Endothelial cell of umbilical vein (primary cell): ENCODE data around the gene MALRD1. TPM values are rescaled to one million over a fixed set of nuclear protein-coding genes. Genes with fewer than 3 reads are reported as not detected.

Experiments
- BruUV-seq: library from RNA; stranded (reverse); fragments of 400-500 nt; replicated peaks from 2 replicates; lab custom pipeline; 2021; lab: Mats Ljungman, UMichigan
- CTCF ChIA-PET: fragments of 300-600, 350-600 bp; sonication (Branson Sonifier 250); formaldehyde crosslinking; loops from one replicate; lab custom pipeline; 2021; ENCODE audit warnings: antibody characterized with exemption, inconsistent platforms; lab: Charles Lee
- POLR2A ChIA-PET: fragments of 300-600, 350-600 bp; sonication (Branson Sonifier 250); formaldehyde crosslinking; loops from one replicate; lab custom pipeline; 2021; ENCODE audit warnings: antibody characterized with exemption, inconsistent platforms; lab: Charles Lee
- DNase-seq: peaks from one replicate; pipeline ENCODE4 v3.0.0-alpha.2; 2011; ENCODE audit warnings: low read depth, low spot score
- FAIRE-seq: peaks from 2 replicates; lab custom pipeline; 2011; peaks lifted over from hg19 to GRCh38; lab: Jason Lieb, UNC
- H2AFZ ChIP-seq: 2 replicates; pipeline ENCODE4 v1.6.0; 2012; ENCODE audit warnings: low read depth, low read length, control low read depth, inconsistent platforms
- H3K27ac ChIP-seq: 2 replicates; pipeline ENCODE4 v1.5.1; 2011; ENCODE audit warnings: low read depth, mild to moderate bottlenecking, control low read depth, low read length, moderate library complexity; ENCODE audit not compliant: insufficient read depth
- H3K27me3 ChIP-seq, 2 experiments: 2 replicates each; pipeline versions ENCODE4 v1.6.0 to v1.6.1; 2011; ENCODE audit warnings: low read length in 2 of 2, mixed read lengths in 1 of 2; ENCODE audit not compliant: control insufficient read depth in 2 of 2, insufficient read depth in 2 of 2
- H3K36me3 ChIP-seq, 2 experiments: 2 replicates in 1 of 2; 3 replicates in 1 of 2; pipeline ENCODE4 v1.5.1; 2011; ENCODE audit warnings: low read length in 2 of 2, mild to moderate bottlenecking in 1 of 2, moderate library complexity in 1 of 2; ENCODE audit not compliant: control insufficient read depth in 2 of 2, insufficient read depth in 2 of 2; ENCODE audit errors: extremely low read depth in 1 of 2
- H3K4me1 ChIP-seq: 3 replicates; pipeline ENCODE4 v1.5.1; 2011; ENCODE audit warnings: mild to moderate bottlenecking, low read length; ENCODE audit not compliant: control insufficient read depth, insufficient read depth; ENCODE audit errors: extremely low read depth
- H3K4me2 ChIP-seq: 2 replicates; pipeline ENCODE4 v1.6.1; 2011; ENCODE audit warnings: low read length, control low read depth, mixed read lengths; ENCODE audit not compliant: insufficient read depth
- H3K4me3 ChIP-seq, 3 experiments: fragments of 200-600 bp in 1 of 3; sonication (generic), shearing (Covaris generic) in 1 of 3; replicated peaks in 1 of 3; 2 replicates each; pipeline ENCODE4 v1.5.1; 2011 to 2016; ENCODE audit warnings: control low read depth in 3 of 3, low read length in 3 of 3, mild to moderate bottlenecking in 2 of 3, inconsistent platforms in 1 of 3, low read depth in 1 of 3, moderate library complexity in 1 of 3; ENCODE audit not compliant: insufficient read depth in 1 of 3
- H3K79me2 ChIP-seq: 2 replicates; pipeline ENCODE4 v1.6.0; 2012; ENCODE audit warnings: low read length, inconsistent platforms; ENCODE audit not compliant: control insufficient read depth, insufficient read depth
- H3K9ac ChIP-seq: replicated peaks from 2 replicates; pipeline ENCODE3; 2011; ENCODE audit warnings: low read length, control low read depth; ENCODE audit not compliant: insufficient read depth; ENCODE audit errors: extremely low read depth
- H3K9me1 ChIP-seq: replicated peaks from 3 replicates; pipeline ENCODE4 v1.6.0; 2011; ENCODE audit warnings: mild to moderate bottlenecking, low read length; ENCODE audit not compliant: control insufficient read depth, insufficient read depth; ENCODE audit errors: extremely low read depth
- H3K9me3 ChIP-seq: replicated peaks from 2 replicates; pipeline ENCODE4 v1.5.1; 2012; ENCODE audit warnings: low read length, inconsistent platforms; ENCODE audit not compliant: control insufficient read depth, insufficient read depth
- H4K20me1 ChIP-seq: replicated peaks from 2 replicates; pipeline ENCODE3; 2011; ENCODE audit warnings: mild to moderate bottlenecking, low read length; ENCODE audit not compliant: control insufficient read depth, insufficient read depth; ENCODE audit errors: extremely low read depth
- CTCF ChIP-seq, 2 donors: IDR thresholded peaks; 1 replicate in 1 of 2; 2 replicates in 1 of 2; pipeline ENCODE4 v1.5.1; 2011; ENCODE audit warnings: low read length in 2 of 2, mild to moderate bottlenecking in 2 of 2, moderate library complexity in 2 of 2, control low read depth in 1 of 2, inconsistent platforms in 1 of 2, low read depth in 1 of 2; ENCODE audit not compliant: insufficient read depth in 1 of 2; ENCODE audit errors: extremely low read depth in 1 of 2
- EZH2 ChIP-seq: IDR thresholded peaks from 2 replicates; pipeline ENCODE4 v1.6.1; 2012; ENCODE audit warnings: borderline replicate concordance, low read depth, mild to moderate bottlenecking, moderate library complexity, low read length, inconsistent platforms; ENCODE audit not compliant: severe bottlenecking
- FOS ChIP-seq: IDR thresholded peaks from 2 replicates; pipeline ENCODE4 v1.6.1; 2011; ENCODE audit warnings: mild to moderate bottlenecking, low read length, moderate library complexity, borderline replicate concordance; ENCODE audit not compliant: insufficient read depth
- GATA2 ChIP-seq: IDR thresholded peaks from 2 replicates; pipeline ENCODE4 v1.7.0; 2011; ENCODE audit warnings: low read depth, mild to moderate bottlenecking, moderate library complexity, mixed read lengths, low read length; ENCODE audit not compliant: insufficient read length, insufficient read depth
- JUN ChIP-seq: IDR thresholded peaks from 2 replicates; pipeline ENCODE4 v1.6.1; 2011; ENCODE audit warnings: borderline replicate concordance, low read depth; ENCODE audit not compliant: insufficient read length, insufficient read depth
- MAX ChIP-seq: IDR thresholded peaks from 2 replicates; pipeline ENCODE4 v1.6.1; 2011; ENCODE audit not compliant: insufficient read depth, insufficient read length
- MYC ChIP-seq: IDR thresholded peaks from one replicate; pipeline ENCODE4 v1.6.1; 2011; ENCODE audit warnings: mild to moderate bottlenecking, low read depth, low read length
- POLR2A ChIP-seq: IDR thresholded peaks from 2 replicates; pipeline ENCODE4 v1.6.1; 2012; ENCODE audit warnings: low read depth, mild to moderate bottlenecking, control low read depth, low read length
- POLR2AphosphoS5 ChIP-seq: IDR thresholded peaks from 2 replicates; pipeline ENCODE4 v1.6.1; 2012; ENCODE audit warnings: low read depth, mild to moderate bottlenecking, control low read depth, low read length, moderate library complexity; ENCODE audit not compliant: insufficient read depth
- dilution Hi-C: fragments of 300-500 bp; cut with MboI; formaldehyde crosslinking; loops from one replicate; pipeline ENCODE4 v1.15.0; 2019; ENCODE audit warnings: low sequenced_read_pairs; ENCODE audit not compliant: extremely low pct_ligation_motif_present
- intact Hi-C: fragments of 100-400 bp; cut with micrococcal nuclease; formaldehyde crosslinking; loops from one replicate; pipeline ENCODE4 v1.10.0; 2022
- polyA plus RNA-seq, 4 experiments: library from polyadenylated mRNA; depleted of rRNA in 3 of 4; stranded (reverse) in 3 of 4; unstranded in 1 of 4; fragments of >200 nt; gene quantifications; 2 replicates each; pipeline versions ENCODE4 v1.2.1 to v1.2.3, GENCODE V29; 2011 to 2012; ENCODE audit warnings: missing spikeins in 1 of 4
- total RNA-seq: library from RNA; stranded (reverse); gene quantifications from 2 replicates; pipeline ENCODE4 v1.2.3, GENCODE V29; 2021

MALRD1 gene
- total and polyA plus RNA-seq, 2 donors (not counting 3 experiments of a cell fraction or from before 2014, with no cell fraction given) = not detected

GRCh38 chr10:19654576-19654975 lies 606.0 kb downstream of the MALRD1 start:
- POLR2A ChIA-PET = no interaction called here
- FAIRE-seq = no peak
- CTCF ChIA-PET = no interaction called here

GRCh38 chr10:19656420-19657042 lies 607.9 kb downstream of the MALRD1 start:
- FAIRE-seq = no peak

More at GRCh38 chr10:19654576-19654975, 606.0 kb downstream of the MALRD1 start:
- Histone ChIP-seq H3K9ac (no peak overlapping the region), H2AFZ (no peak overlapping the region), H4K20me1 (no peaks in the 10 kb centered on the region), H3K9me3 (no peaks in the 10 kb centered on the region), H3K4me2 (no peak overlapping the region), H3K36me3 (no peaks in the 10 kb centered on the region), H3K9me1 (no peaks in the 10 kb centered on the region), H3K4me3 (no peak overlapping the region), H3K27me3 (no peaks in the 10 kb centered on the region), H3K4me1 (no peaks in the 10 kb centered on the region), H3K27ac (no peak overlapping the region), H3K79me2 (no peaks in the 10 kb centered on the region)
- dilution Hi-C loops = no loop called here
- DNase-seq = no peak
- intact Hi-C loops = no loop called here
- no peak for TF ChIP-seq JUN
- TF ChIP-seq FOS = no peak
- TF ChIP-seq MAX = no peak
- no peak for TF ChIP-seq EZH2
- no peak for TF ChIP-seq MYC
- TF ChIP-seq POLR2A = no peak
- no peak for TF ChIP-seq POLR2AphosphoS5
- no TSS peak for BruUV-seq

More at GRCh38 chr10:19656420-19657042, 607.9 kb downstream of the MALRD1 start:
- Histone ChIP-seq H2AFZ (no peak overlapping the region), H3K27me3 (no peaks in the 10 kb centered on the region), H3K9ac (no peak overlapping the region), H4K20me1 (no peaks in the 10 kb centered on the region), H3K36me3 (no peaks in the 10 kb centered on the region), H3K9me1 (no peaks in the 10 kb centered on the region), H3K4me1 (no peaks in the 10 kb centered on the region), H3K79me2 (no peaks in the 10 kb centered on the region), H3K4me2 (no peak overlapping the region), H3K4me3 (no peak overlapping the region), H3K27ac (no peak overlapping the region), H3K9me3 (no peaks in the 10 kb centered on the region)
- TF ChIP-seq MAX = no peak
- TF ChIP-seq POLR2AphosphoS5 = no peak
- TF ChIP-seq GATA2 = no peak
- no peak for TF ChIP-seq JUN
- TF ChIP-seq POLR2A = no peak
- no peak for TF ChIP-seq CTCF (IDR thresholded peaks at IDR 0.05; ENCODE audit: extremely low read depth in 1 of 2, insufficient read depth in 1 of 2, low read depth in 1 of 2, low read length in 2 of 2)
- TF ChIP-seq FOS = no peak
- no peak for TF ChIP-seq EZH2
- TF ChIP-seq MYC = no peak
- ChIA-PET CTCF (no interaction called here), POLR2A (no interaction called here)
- dilution Hi-C loops (no loop called here), intact Hi-C loops (no loop called here)
- BruUV-seq = no TSS peak
- no peak for DNase-seq
